Measurements from ENCODE around the gene MEX3A. TPM values are rescaled to one million over a fixed set of nuclear protein-coding genes. Genes with fewer than 3 reads are reported as not detected.
"Not testable (repeated sequence)": the region's sequence is repeated elsewhere in the genome, so short reads cannot be mapped to it uniquely, and the experiment has no call there.

Gene MEX3A
- polyA plus RNA-seq, 10 donors, result 10.8 to 30.7 (median 21.3) TPM

DNA sequence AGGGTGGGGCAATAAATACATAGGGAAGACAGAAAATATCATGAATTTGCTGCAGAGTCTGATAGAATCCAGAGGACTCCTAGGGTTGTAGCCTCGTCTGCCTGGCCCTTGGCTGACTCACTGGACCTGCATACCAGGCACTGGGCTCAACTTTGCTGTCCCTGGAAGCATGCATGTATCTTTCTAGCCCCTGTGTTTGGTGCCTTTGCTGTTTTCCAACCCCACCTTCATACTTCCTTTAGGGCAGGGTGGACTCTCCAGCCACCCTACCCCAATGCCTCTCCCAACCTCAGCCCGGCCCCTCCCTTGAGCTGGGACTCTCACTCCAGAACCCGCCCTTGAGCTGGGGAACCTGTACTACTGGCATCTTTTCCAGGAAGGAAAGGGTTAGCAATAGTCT, 20.1 kb downstream of the MEX3A start:
- no peak for DNase-seq

- DNase-seq, result no peak
These were observed 21.2 kb downstream of the MEX3A start, which contains the start of gene RAB25 for GRCh38 chr1:156060937-156061636. Gene RAB25, plus strand, starts transcription at chr1:156061160. Its CDS starts 241 bp downstream, at chr1:156061401.

GRCh38 chr1:156056326-156056849, 25.9 kb downstream of the MEX3A start:
- DNase-seq, result no peak

GRCh38 chr1:156055281-156056048, 26.8 kb downstream of the MEX3A start:
- no peak for DNase-seq

DNA sequence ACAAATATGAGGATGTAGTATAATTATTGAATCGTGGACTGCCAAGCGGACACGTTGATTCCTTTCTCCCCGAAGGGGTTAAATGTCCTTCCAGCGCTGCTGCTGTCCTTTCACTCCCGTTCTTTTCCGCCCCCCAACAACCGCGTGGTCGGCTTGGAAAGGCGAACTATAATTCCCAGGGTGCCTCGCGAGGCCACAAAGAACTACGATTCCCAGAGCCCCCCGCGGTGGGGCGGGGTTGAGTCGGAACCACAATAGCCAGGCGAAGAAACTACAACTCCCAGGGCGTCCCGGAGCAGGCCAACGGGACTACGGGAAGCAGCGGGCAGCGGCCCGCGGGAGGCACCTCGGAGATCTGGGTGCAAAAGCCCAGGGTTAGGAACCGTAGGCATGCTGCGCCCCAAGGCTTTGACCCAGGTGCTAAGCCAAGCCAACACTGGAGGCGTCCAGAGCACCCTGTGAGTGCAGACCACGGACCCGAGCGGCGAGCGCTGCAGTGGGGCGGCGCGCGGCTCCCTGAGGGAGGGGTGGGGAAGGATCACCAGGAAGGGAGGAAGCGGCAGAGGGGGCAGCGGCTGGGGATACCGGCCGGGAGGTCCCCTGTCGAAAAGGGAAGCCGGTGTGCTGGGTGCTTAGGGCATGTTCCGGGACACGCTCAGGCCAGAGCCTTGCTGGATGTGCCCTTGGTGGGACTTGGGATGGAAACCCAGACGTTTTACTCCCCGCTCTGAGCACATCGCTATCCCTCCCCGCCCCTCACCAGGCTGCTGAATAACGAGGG, 27.6 kb downstream of the MEX3A start, which contains the start of gene LAMTOR2:
Gene LAMTOR2, plus strand, starts transcription at position 283 of the 781 bp plus-strand sequence. Its CDS starts 108 bp downstream, at position 391.
- DNase-seq, result peak; percentile 99

DNA sequence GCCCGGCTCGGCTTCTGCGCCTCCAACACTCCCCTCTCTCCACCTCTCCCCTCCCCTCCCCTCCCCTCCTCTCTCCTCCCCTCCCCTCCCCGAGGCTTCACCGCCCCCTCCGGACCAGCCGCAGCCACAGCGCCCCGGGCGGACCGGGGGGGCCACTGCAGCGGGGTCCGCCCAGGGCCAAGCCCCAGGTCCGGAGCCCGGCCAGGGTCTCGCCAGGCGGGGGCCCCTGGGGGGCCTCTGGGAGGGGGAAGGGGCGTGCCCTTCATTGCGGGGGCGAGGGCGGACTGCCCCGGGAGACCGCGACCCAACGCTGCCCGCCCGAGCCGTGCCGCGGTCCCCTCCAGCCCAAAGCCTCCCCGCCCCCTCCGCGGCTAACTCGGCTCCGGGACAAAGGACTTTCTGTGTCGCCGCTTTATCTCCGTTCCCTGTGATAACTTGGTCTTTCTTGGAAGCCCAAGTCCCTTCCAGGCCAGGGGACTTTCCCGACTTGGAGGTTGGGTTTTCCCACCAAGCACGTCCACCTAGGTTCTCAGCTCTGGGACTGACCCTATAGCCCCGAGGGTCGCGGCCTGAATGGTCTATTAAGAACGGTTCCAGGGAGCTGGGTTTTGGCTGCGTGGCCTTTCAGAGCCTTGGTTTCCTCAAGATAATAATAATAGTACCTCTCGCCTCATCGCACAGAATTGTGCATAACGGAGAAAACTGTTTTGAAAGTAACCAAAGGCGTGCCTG, 28.3 kb downstream of the MEX3A start, which contains the start of gene UBQLN4:
Gene UBQLN4, minus strand, starts transcription at position 31 of the 732 bp plus-strand sequence. CDS start 97 bp downstream, outside the sequence.
- DNase-seq, result peak; percentile 90 to 94 (median 90)

GRCh38 chr1:156052862-156053767, 29.1 kb downstream of the MEX3A start:
- DNase-seq, result peak in 2 of 3 donors; percentile 61 to 86

DNA sequence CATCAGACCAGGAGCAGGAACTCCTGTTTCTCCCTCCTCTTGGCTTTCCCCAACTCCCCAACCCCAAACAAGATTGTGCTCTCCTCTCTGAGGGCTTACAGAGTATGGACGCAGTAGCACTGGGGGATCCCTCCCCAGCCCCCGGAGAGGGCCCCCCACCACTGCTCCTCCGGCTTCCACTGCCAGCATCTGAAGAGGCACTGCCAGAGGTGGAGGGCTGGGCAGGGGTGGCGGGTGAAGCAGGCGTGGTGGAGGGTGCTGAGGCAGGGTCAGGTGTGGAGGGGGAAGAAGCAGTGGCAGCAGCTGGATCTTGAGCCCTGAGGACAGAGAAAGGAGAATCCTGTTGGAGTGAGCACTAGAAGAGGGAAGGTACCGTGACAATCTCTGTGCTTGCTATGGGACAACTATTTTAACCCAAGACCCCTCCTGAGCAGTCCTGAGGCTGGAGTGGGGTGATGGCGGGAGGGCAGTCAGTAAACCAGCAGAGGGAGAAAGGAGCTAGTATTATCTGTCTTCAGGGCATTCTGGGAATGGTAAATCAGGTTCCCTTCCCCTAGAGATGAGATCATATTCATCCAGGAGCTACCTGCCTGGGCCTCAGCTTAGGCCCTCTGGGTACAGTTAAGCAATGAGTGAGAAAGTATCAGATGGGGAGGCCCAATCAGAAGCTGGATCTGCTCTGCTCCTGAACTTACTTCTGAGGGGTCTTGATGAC, 31.1 kb downstream of the MEX3A start:
- DNase-seq, result no peak

DNA sequence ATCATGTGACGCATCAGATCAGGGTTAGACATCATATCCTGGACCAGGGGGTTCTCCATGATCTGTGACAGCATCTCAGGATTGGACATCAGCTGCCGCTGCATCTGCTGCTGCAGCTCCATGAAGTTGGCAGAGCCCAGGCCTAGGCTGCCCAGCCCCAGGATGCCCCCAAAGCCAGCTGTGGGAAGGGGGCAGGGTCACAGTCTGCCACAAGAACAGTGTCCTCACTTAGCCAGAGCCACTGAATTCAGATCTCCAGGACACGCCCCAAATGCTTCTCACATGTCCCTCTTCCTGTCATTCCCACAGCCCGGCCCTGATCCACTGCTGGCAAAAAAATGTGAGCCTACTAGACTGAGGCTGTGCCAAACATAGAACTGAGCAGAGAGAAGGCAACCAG, 31.9 kb downstream of the MEX3A start:
- DNase-seq, result peak; percentile 42 to 60 (median 56)

DNA sequence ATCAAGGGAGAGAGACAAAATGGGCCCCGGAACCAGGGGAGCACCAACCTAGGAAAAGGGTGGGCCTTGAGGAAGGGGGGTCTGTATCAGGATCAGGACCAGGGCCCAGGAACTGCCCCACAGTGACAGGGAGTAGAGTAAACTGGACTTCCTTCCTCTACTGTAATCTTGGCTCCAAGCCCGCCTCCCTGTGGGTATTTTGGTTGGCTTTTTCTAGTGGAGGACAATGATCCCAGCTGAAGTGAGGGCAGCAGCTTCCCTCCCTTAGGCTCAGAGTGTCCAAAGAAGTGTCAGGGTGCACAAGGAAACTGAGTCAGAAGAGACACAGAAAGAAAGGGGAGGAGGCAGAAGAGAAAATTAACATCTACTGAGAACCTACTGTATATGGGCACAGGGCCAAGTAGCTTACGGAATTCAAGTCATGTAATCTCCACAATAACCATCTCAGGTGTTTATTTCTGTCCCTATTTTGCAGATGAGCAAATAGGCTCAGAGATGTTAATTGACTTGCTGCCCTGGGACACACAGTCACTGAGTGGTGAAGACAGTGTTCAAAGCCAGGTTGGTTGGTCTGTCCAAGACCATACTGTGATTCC, 33.5 kb downstream of the MEX3A start:
- DNase-seq, result no peak

- DNase-seq, result no peak
These were observed 37.2 kb downstream of the MEX3A start for GRCh38 chr1:156045076-156045475.

GRCh38 chr1:156042828-156043227, 39.4 kb downstream of the MEX3A start:
- no peak for DNase-seq

DNA sequence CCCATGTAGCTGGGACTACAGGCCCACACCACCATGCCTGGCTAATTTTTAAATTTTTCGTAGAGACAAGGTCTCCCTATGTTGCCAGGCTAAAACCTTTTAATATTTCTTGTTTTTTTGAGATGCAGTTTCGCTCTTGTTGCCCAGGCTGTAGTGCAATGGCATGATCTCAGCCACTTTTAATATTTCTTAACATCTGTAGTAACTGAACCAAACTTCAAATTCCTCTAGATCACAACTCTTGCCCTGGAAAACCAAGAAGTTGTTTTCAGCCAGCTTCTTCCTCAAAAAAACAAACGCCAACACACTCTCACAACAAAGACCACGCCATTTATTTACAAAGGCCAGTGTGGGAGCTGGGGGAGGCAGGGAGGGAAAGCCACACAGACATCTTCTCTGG, 47.3 kb downstream of the MEX3A start:
- not testable (repeated sequence) for DNase-seq

GRCh38 chr1:156033011-156033410, 49.3 kb downstream of the MEX3A start:
- no peak for DNase-seq

- DNase-seq, result no peak
These were observed 55.7 kb downstream of the MEX3A start for GRCh38 chr1:156026588-156026987.

DNA sequence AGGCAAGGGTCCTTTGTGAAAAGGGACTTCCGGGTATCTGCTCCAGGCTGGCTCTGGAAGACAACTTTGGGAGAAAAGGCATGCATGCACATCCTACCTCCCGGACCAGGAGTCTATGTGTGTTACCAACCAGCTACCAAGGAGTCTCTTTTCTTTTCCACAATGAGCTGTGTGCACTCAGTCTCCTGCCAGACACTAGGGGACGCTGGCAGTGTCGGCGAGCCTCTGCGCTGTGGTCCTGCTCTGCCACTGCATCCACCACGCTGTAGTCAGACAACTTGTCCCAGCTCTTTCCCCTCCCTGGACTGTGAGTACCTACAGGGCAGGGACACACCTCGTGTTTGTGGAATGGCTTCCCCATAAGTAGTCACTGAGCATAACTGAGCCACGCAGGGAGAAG, 56.4 kb downstream of the MEX3A start:
- DNase-seq, result peak in 1 of 3 donors; percentile 42

- no peak for DNase-seq
These were observed 57.5 kb downstream of the MEX3A start for GRCh38 chr1:156024801-156025200.
